Gastroesophageal sphincter (tissue), 4 donors: ENCODE data around the gene YWHAQ. TPM values are rescaled to one million over a fixed set of nuclear protein-coding genes. Genes with fewer than 3 reads are reported as not detected.
"Not testable (repeated sequence)": the region's sequence is repeated elsewhere in the genome, so short reads cannot be mapped to it uniquely, and the experiment has no call there.

Experiments used
- ATAC-seq: fragments of 150-250 bp; one replicate; pipeline ENCODE4 v1.9.1; 2016; ENCODE audit warnings: mild to moderate bottlenecking, moderate library complexity
- H3K27ac ChIP-seq, 4 donors: fragments of 200-600 bp; sonication (generic) in 3 of 4; 1 replicate in 3 of 4; 2 replicates in 1 of 4; pipeline ENCODE4 v1.5.1; 2016 to 2019
- H3K27me3 ChIP-seq: fragments of 200-600 bp; sonication (generic); one replicate; pipeline ENCODE4 v1.5.1; 2019
- H3K36me3 ChIP-seq, 2 donors: fragments of 200-600 bp; sonication (generic); one replicate each; pipeline ENCODE4 v1.5.1; 2019; ENCODE audit warnings: control low read depth in 1 of 2
- H3K4me1 ChIP-seq, 3 donors: fragments of 200-600 bp; sonication (generic); 1 replicate in 2 of 3; 2 replicates in 1 of 3; pipeline ENCODE4 v1.5.1; 2016 to 2019; ENCODE audit warnings: control low read depth in 2 of 3
- H3K4me3 ChIP-seq, 2 donors: fragments of 200-600 bp; sonication (generic); one replicate each; pipeline ENCODE4 v1.5.1; 2019; ENCODE audit warnings: mild to moderate bottlenecking in 1 of 2, moderate library complexity in 1 of 2
- H3K9me3 ChIP-seq, 3 donors: fragments of 200-600 bp; sonication (generic); one replicate each; pipeline ENCODE4 v1.5.1; 2017 to 2019; ENCODE audit warnings: control low read depth in 2 of 3
- CTCF ChIP-seq, 4 experiments: fragments of 200-600 bp in 2 of 4; fragments of 450-650 bp in 2 of 4; sonication (generic) in 1 of 4; IDR thresholded peaks; one replicate each; pipeline ENCODE4 v1.5.1; 2017 to 2019; ENCODE audit warnings: antibody characterized with exemption in 4 of 4, mild to moderate bottlenecking in 2 of 4, moderate library complexity in 2 of 4
- EP300 ChIP-seq: sonication (generic); formaldehyde crosslinking; IDR thresholded peaks from one replicate; pipeline ENCODE4 v1.6.1; 2017; ENCODE audit warnings: antibody characterized with exemption, mild to moderate bottlenecking
- POLR2A ChIP-seq, 2 donors: fragments of 450-650 bp; IDR thresholded peaks; one replicate each; pipeline ENCODE4 v1.6.1; 2017; ENCODE audit warnings: antibody characterized with exemption in 2 of 2, mild to moderate bottlenecking in 2 of 2, moderate library complexity in 1 of 2
- POLR2AphosphoS5 ChIP-seq: sonication (generic); formaldehyde crosslinking; IDR thresholded peaks from one replicate; pipeline ENCODE4 v1.6.1; 2017; ENCODE audit warnings: antibody characterized with exemption
- WGBS, 2 donors: methylation state at CpG; one replicate each; pipeline ENCODE4 v1.1.5; 2018; ENCODE audit warnings: low coverage in 1 of 2; 5-methylcytosine and 5-hydroxymethylcytosine counted together
- total RNA-seq, 4 donors: library from RNA; depleted of rRNA; stranded (reverse); fragments of >200 nt; gene quantifications; one replicate each; pipeline ENCODE4 v1.1.0, GENCODE V29; 2016

Gene YWHAQ
- total RNA-seq, 4 donors from 2014 or later: 226 to 282 (median 255) TPM

- no peaks in the 10 kb centered on the region for H3K9me3 ChIP-seq
- no peak for TF ChIP-seq CTCF (IDR thresholded peaks at IDR 0.05)
- no peak for TF ChIP-seq POLR2AphosphoS5
- no peak for TF ChIP-seq POLR2A (IDR thresholded peaks at IDR 0.05)
- no peak for TF ChIP-seq EP300
- H3K4me1 ChIP-seq: peaks cover 4 to 56% (median 23%) of the 10 kb centered on the region in 3 donors
- peak overlapping the region; percentile 84 to 98 (median 96) for H3K27ac ChIP-seq
- H3K27me3 ChIP-seq: no peaks in the 10 kb centered on the region
- peak overlapping the region; percentile 77 to 88 for H3K4me3 ChIP-seq
- no CpG with 5 or more reads among the region's 67 CpGs for WGBS, 2 donors
- peak; percentile 62 for ATAC-seq
- H3K36me3 ChIP-seq: no peaks in the 10 kb centered on the region
Measured at GRCh38 chr2:9630117-9630735, 571 bp downstream of the YWHAQ start.

GRCh38 chr2:9629222-9630116 is 1.3 kb downstream of the YWHAQ start:
- TF ChIP-seq POLR2AphosphoS5: peak; percentile 18
- TF ChIP-seq EP300: no peak
- no peak for ATAC-seq
- Histone ChIP-seq H3K27me3 (no peaks in the 10 kb centered on the region), H3K4me3 (peak overlapping the region; percentile 77 to 88), H3K4me1 (peaks cover 4 to 63% (median 23%) of the 10 kb centered on the region in 3 donors), H3K36me3 (no peaks in the 10 kb centered on the region), H3K27ac (peak overlapping the region; percentile 84 to 98 (median 96)), H3K9me3 (no peaks in the 10 kb centered on the region)
- WGBS, 2 donors: 4 to 6% methylated on average over 7 to 12 of the region's 20 CpGs

- peaks cover 0 to 6% of the 10 kb centered on the region in 2 donors for H3K36me3 ChIP-seq
- ATAC-seq: no peak
- no peak for TF ChIP-seq EP300
- TF ChIP-seq POLR2AphosphoS5: no peak
- TF ChIP-seq POLR2A (IDR thresholded peaks at IDR 0.05): no peak
- TF ChIP-seq CTCF (IDR thresholded peaks at IDR 0.05): no peak
- no peak overlapping the region for H3K27ac ChIP-seq
- peak overlapping the region in 1 of 2 donors; percentile 77 for H3K4me3 ChIP-seq
- H3K9me3 ChIP-seq: no peaks in the 10 kb centered on the region
- WGBS, 2 donors: 69 to 70% methylated on average over 2 of the region's 2 CpGs
- H3K4me1 ChIP-seq: peaks cover 4 to 85% (median 23%) of the 10 kb centered on the region in 3 donors
- no peaks in the 10 kb centered on the region for H3K27me3 ChIP-seq
Measured at GRCh38 chr2:9627310-9627709, 3.5 kb downstream of the YWHAQ start.

- no peaks in the 10 kb centered on the region for H3K27me3 ChIP-seq
- H3K27ac ChIP-seq: no peak overlapping the region
- 76 to 81% methylated on average over 6 to 9 of the region's 9 CpGs for WGBS, 2 donors
- TF ChIP-seq EP300 (no peak), POLR2AphosphoS5 (no peak), POLR2A (IDR thresholded peaks at IDR 0.05) (no peak), CTCF (IDR thresholded peaks at IDR 0.05) (no peak)
- H3K4me3 ChIP-seq: no peak overlapping the region
- H3K4me1 ChIP-seq: peaks cover 4 to 94% (median 27%) of the 10 kb centered on the region in 3 donors
- H3K36me3 ChIP-seq: peaks cover 0 to 6% of the 10 kb centered on the region in 2 donors
- no peak for ATAC-seq
- H3K9me3 ChIP-seq: no peaks in the 10 kb centered on the region
Measured at GRCh38 chr2:9623151-9623550, 7.6 kb downstream of the YWHAQ start.

GRCh38 chr2:9621655-9622054 is 9.1 kb downstream of the YWHAQ start:
- 80 to 82% methylated on average over 6 of the region's 6 CpGs for WGBS, 2 donors
- H3K27ac ChIP-seq, H3K27me3 ChIP-seq, H3K4me3 ChIP-seq, H3K36me3 ChIP-seq, ATAC-seq, H3K9me3 ChIP-seq: not testable (repeated sequence)
- peaks cover 4 to 84% (median 16%) of the 10 kb centered on the region in 3 donors for H3K4me1 ChIP-seq
